UCSD-AML1 (cell line): ENCODE results near the gene HSD17B10.
"Not testable (repeated sequence)": the region's sequence is repeated elsewhere in the genome, so short reads cannot be mapped to it uniquely, and the experiment has no call there.

Experiments
- DNase-seq: peaks from one replicate; lab custom pipeline; 2025; ENCODE audit not compliant: unreplicated experiment; lab: John Stamatoyannopoulos, UW

The HSD17B10 gene

GRCh38 chrX:53438174-53438831, 4.1 kb upstream of the HSD17B10 start:
- DNase-seq, result no peak

- DNase-seq, result no peak
Observed at GRCh38 chrX:53437206-53437605, 3.0 kb upstream of the HSD17B10 start.

GRCh38 chrX:53435997-53436396, 1.8 kb upstream of the HSD17B10 start:
- DNase-seq, result peak; percentile 48

- DNase-seq, result no peak
Observed at GRCh38 chrX:53430231-53430630, 3.9 kb downstream of the HSD17B10 start.

- DNase-seq, result no peak
Observed at GRCh38 chrX:53429755-53430154, 4.4 kb downstream of the HSD17B10 start.

- DNase-seq, result no peak
Observed at GRCh38 chrX:53422861-53423306, 11.3 kb downstream of the HSD17B10 start, which contains the start of gene RIBC1. RIBC1 (plus strand) TSS chrX:53422873; CDS start chrX:53426277, 3,404 bp downstream.

GRCh38 chrX:53422086-53422860, 11.9 kb downstream of the HSD17B10 start, which contains the start of gene SMC1A:
SMC1A (minus strand) TSS chrX:53422654; CDS start chrX:53422600, 54 bp downstream.
- DNase-seq, result peak; percentile 97

- no peak for DNase-seq
Observed at GRCh38 chrX:53421772-53422085, 12.4 kb downstream of the HSD17B10 start.

- DNase-seq, result no peak
Observed at GRCh38 chrX:53421125-53421524, 13.0 kb downstream of the HSD17B10 start.

- DNase-seq, result not testable (repeated sequence)
Observed at GRCh38 chrX:53420351-53420750, 13.8 kb downstream of the HSD17B10 start.

- DNase-seq, result peak; percentile 20
Observed at GRCh38 chrX:53412446-53412845, 21.7 kb downstream of the HSD17B10 start.

- DNase-seq, result no peak
Observed at GRCh38 chrX:53403535-53403934, 30.6 kb downstream of the HSD17B10 start.

GRCh38 chrX:53398216-53398615, 36.0 kb downstream of the HSD17B10 start:
- no peak for DNase-seq

- no peak for DNase-seq
Observed at GRCh38 chrX:53395605-53396298, 38.4 kb downstream of the HSD17B10 start.

GRCh38 chrX:53383376-53384076, 50.6 kb downstream of the HSD17B10 start:
- DNase-seq, result no peak
